T-helper 17 cell (primary cell): ENCODE results near the gene IKBKG. TPM values are rescaled to one million over a fixed set of nuclear protein-coding genes. Genes with fewer than 3 reads are reported as not detected.
"Not testable (repeated sequence)": the region's sequence is repeated elsewhere in the genome, so short reads cannot be mapped to it uniquely, and the experiment has no call there.

Source experiments
- ATAC-seq: fragments of 150-1000 bp; cut with Tn5 transposase; 2 replicates; pipeline ENCODE4 v1.10.0; 2021; ENCODE audit warnings: mild to moderate bottlenecking, moderate library complexity
- DNase-seq, 3 donors: peaks; one replicate each; pipeline versions ENCODE4 v3.0.0 to v3.0.0-alpha.2; 2020 to 2021
- H3K9me3 ChIP-seq: one replicate; pipeline ENCODE4 v1.7.0; 2013; ENCODE audit warnings: low read length, mild to moderate bottlenecking; ENCODE audit not compliant: control insufficient read depth, poor library complexity, severe bottlenecking
- H3K27ac Mint-ChIP-seq: one replicate; pipeline ENCODE4 v1.8.0; 2022; ENCODE audit warnings: mild to moderate bottlenecking, moderate library complexity, mixed read lengths
- H3K27me3 Mint-ChIP-seq: one replicate; pipeline ENCODE4 v1.8.0; 2022; ENCODE audit warnings: mixed read lengths
- H3K36me3 Mint-ChIP-seq: one replicate; pipeline ENCODE4 v1.8.0; 2022; ENCODE audit warnings: low read depth, mixed read lengths
- H3K4me1 Mint-ChIP-seq: one replicate; pipeline ENCODE4 v1.8.0; 2022; ENCODE audit warnings: mild to moderate bottlenecking, mixed read lengths
- H3K4me3 Mint-ChIP-seq: one replicate; pipeline ENCODE4 v1.8.0; 2022; ENCODE audit warnings: mild to moderate bottlenecking, moderate library complexity, mixed read lengths
- total RNA-seq, 4 donors: library from RNA in 2 of 4; stranded (reverse) in 2 of 4; gene quantifications; one replicate each; pipeline ENCODE4 v1.2.3 and lab custom pipeline; 2022 to 2026

IKBKG gene
- total RNA-seq, 2 donors from 2014 or later, result 35.9 to 45.1 TPM

DNA sequence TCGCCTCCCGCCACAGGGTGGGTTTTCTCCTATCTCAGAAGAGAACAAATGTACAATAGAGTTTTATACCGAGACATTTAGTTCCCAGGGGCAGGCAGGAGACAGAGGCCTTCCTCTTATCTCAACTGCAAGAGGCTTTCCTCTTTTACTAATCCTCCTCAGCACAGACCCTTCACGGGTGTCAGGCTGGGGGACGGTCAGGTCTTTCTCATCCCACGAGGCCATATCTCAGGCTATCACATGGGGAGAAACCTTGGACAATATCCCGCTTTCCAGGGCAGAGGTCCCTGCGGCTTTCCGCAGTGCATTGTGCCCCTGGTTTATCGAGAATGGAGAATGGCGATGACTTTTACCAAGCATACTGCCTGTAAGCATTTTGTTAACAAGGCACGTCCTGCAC, 61.4 kb downstream of the IKBKG start:
- H3K4me1 Mint-ChIP-seq, H3K4me3 Mint-ChIP-seq, ATAC-seq, H3K9me3 ChIP-seq, H3K27ac Mint-ChIP-seq, H3K27me3 Mint-ChIP-seq, H3K36me3 Mint-ChIP-seq, DNase-seq: not testable (repeated sequence)

DNA sequence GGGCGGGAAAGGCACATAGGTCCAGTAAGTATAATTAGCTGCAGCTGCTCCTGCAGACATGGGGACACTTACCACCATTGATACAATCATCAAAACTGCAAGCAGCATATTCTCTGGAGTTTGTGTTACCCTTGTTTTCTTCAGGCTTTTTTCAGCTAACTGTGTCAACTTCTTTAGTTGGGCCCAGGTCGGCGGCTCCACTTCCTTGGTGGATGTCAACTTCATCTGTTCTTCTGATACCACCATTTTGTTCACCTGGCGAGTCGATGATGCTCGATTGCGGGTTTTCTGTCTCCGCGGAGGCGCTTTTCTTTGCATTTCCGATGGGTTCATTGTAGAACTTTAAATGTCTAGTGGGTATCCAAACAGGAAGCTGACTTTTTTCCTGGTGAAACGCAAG, 63.7 kb downstream of the IKBKG start:
- not testable (repeated sequence) for ATAC-seq, H3K27me3 Mint-ChIP-seq, H3K4me1 Mint-ChIP-seq, H3K36me3 Mint-ChIP-seq, DNase-seq, H3K9me3 ChIP-seq, H3K4me3 Mint-ChIP-seq, H3K27ac Mint-ChIP-seq

DNA sequence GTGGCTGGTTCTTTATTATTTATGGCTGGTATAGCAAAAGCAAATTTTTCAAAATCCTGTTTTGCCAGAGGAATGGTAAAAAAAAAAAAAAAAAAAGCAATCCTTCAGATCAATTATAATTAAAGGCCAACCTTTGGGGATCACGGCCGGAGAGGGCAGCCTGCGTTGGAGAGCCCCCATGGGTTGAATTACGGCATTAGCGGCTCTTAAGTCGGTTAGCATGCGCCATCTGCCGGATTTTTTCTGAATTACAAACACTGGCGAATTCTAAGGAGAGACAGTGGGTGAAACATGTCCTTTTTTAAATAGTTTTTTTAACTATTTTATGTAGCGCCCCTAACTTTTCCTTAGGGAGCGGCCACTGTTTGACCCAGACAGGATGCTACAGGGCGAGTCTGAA, 66.2 kb downstream of the IKBKG start:
- not testable (repeated sequence) for DNase-seq, H3K4me3 Mint-ChIP-seq, ATAC-seq

More for the DNA sequence above, 66.2 kb downstream of the IKBKG start:
- H3K36me3 Mint-ChIP-seq, H3K9me3 ChIP-seq, H3K27ac Mint-ChIP-seq, H3K4me1 Mint-ChIP-seq, H3K27me3 Mint-ChIP-seq: not testable (repeated sequence)

Other genes with a start within 250 kb of the IKBKG start
- gene FLNA, start 173.0 kb upstream of the IKBKG start, total RNA-seq, result 1,000 to 10,000 TPM; 1,780 to 2,536 TPM
- gene EMD, start 168.3 kb upstream of the IKBKG start, total RNA-seq, result 100 to 1,000 TPM; 121 to 132 TPM
- 1,000 to 10,000 TPM; 4,596 to 4,820 TPM for gene RPL10, start 149.2 kb upstream of the IKBKG start, total RNA-seq
- 10 to 100 TPM; 20.5 to 22.6 TPM for gene DNASE1L1, start 138.4 kb upstream of the IKBKG start, total RNA-seq
- 10 to 100 TPM; 84.1 to 95.7 TPM for gene TAFAZZIN, start 136.1 kb upstream of the IKBKG start, total RNA-seq
- gene ATP6AP1, start 118.9 kb upstream of the IKBKG start, total RNA-seq, result 10 to 100 TPM; 41.4 to 43.0 TPM
- gene GDI1, start 110.5 kb upstream of the IKBKG start, total RNA-seq, result 100 to 1,000 TPM; 189 to 223 TPM
- gene FAM50A, start 103.5 kb upstream of the IKBKG start, total RNA-seq, result 10 to 100 TPM; 58.1 to 58.6 TPM
- 10 to 100 TPM; 66.3 to 78.6 TPM for gene PLXNA3, start 89.3 kb upstream of the IKBKG start, total RNA-seq
- gene LAGE3, start 68.3 kb upstream of the IKBKG start, total RNA-seq, result 1 to 10 TPM; 9.1 to 9.5 TPM
- gene UBL4A, start 61.0 kb upstream of the IKBKG start, total RNA-seq, result 10 to 100 TPM; 15.2 to 30.6 TPM
- 10 to 100 TPM; 23.9 to 29.5 TPM for gene SLC10A3, start 57.0 kb upstream of the IKBKG start, total RNA-seq
- 10 to 100 TPM; 32.5 to 34.0 TPM for gene FAM3A, start 31.4 kb upstream of the IKBKG start, total RNA-seq
- 10 to 100 TPM; 28.5 to 44.9 TPM for gene G6PD, start 774 bp upstream of the IKBKG start, total RNA-seq
- not detected for gene CTAG1A, start 37.5 kb downstream of the IKBKG start, total RNA-seq
- not detected for gene CTAG1B, start 71.7 kb downstream of the IKBKG start, total RNA-seq
- not detected for gene CTAG2, start 106.0 kb downstream of the IKBKG start, total RNA-seq
- 10 to 100 TPM; 17.7 to 18.4 TPM for gene GAB3, start 203.5 kb downstream of the IKBKG start, total RNA-seq
- 10 to 100 TPM; 46.6 to 60.7 TPM for gene DKC1, start 215.2 kb downstream of the IKBKG start, total RNA-seq